HG03575 (cell line): Measurements from ENCODE around the gene ST14.
A peak's percentile ranks its signal among the peaks of the same experiment; 100 is the strongest.
"Not testable (repeated sequence)": the region's sequence is repeated elsewhere in the genome, so short reads cannot be mapped to it uniquely, and the experiment has no call there.

Source experiments
- ATAC-seq: cut with Tn5 transposase; IDR thresholded peaks from one replicate; pipeline ENCODE4 v1.9.1; 2021; ENCODE audit not compliant: unreplicated experiment, insufficient number of reproducible peaks, low FRiP score; ENCODE audit errors: extremely low read depth

The ST14 gene

DNA sequence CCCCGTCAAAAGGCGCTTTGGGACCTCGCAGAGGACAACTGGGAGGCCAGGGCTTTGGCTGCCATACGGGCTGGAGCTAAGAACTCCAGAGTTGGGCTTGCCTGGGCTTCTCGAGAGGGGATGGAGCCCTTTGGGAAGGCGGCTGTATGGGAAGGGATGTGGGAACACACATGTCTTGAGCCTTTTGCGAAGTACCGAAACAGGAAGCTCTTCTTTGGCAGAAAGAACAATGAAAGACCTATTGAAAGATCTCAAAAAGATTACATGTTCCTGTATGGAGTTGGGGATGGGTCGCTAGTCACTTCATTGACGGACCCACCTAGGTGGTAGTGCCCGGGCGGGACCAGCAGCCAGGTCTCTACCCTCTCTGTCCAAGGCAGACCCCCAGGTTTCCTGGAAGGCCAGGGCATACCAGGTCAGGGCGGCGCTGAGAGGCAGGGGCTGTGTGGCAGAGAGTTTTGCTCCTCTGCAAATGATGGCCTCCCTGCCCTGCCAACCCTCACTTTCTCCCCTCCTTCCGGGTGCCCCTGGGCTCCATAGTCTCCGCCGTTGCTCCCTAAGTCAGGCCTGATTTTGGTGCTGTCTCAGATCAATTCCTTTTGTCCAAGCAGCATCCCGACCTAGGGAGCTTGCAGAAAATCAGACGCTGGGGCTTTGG is 1.0 kb downstream of the ST14 start:
- no peak for ATAC-seq

DNA sequence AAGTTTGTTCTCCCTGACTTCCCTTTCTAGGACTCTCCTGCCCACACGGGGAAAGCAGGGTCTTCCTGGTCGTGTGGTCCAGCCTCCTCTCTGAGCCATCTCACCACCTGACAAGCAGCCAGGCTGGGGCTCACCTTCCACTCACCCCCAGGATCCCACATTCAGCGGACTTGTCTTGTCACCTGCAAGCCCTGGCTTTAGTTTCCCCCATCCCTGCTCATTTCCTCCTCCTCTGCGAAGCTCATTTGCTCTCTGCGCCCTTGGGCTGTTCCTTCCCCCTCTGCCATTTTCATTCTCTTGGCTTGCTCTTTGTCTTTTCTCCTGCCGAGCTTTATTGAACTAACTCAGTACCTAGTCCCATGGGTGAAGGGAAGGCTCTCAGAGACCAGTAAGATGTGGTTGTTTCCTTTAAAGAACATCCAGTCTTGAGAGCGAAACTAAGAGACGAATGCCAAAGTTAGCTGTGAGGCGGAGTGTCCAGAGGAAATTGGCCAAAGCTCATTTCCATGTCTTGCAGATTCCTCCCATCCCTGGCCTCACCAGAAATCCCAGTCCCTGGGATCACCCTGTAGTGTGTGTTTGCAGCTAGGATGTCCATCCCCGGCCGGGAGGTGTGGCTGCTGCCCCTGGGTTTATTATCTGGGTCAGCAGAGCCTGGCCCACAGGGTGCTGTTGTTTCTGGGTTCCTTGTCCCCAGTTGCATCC is 2.0 kb downstream of the ST14 start:
- no peak for ATAC-seq

- ATAC-seq, result no peak
These were observed 3.2 kb downstream of the ST14 start for GRCh38 chr11:130162733-130163132.

DNA sequence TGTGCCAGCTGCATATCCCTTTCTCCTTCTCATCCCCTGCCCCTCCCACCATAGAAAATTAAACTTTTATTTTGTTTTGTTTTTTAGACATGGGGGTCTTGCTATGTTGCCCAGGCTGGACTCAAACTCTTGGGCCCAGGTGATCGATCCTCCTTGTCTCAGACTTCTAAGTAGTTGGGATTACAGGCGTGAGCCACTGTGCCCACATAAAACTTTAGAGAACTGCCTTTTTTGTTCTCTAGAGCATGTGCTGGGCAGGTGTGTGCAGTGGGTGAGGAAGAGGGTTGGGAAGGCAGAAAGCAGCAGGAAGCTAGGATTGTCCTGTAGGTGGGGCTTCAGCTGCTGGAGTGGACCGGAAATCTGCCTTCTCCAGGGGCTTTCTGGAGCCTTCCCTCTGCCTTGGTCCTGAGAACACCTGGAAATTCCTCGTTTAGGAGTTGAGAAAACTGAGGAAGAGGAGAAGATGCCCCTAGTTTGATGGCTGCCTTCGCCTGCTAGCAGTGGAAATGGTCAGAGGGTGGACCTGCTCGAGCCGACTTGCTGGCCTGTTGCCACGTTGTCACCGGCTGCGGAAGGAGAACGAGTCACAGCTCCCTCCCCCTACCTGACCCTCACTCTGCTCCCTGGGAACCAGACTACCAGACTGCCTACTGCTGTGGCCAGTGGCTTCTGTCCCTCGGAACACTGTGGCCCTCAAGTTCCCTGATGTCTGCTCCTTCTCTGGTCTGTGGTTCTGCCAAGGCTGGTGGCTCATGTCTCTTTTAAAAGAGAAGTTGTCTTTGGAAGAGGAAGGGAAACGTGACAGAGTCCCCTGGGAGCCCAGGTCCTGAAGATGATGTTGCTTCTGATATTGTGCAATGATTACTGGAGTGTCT is 4.0 kb downstream of the ST14 start:
- no peak for ATAC-seq

- no peak for ATAC-seq
These were observed 4.6 kb downstream of the ST14 start for GRCh38 chr11:130164221-130164570.

DNA sequence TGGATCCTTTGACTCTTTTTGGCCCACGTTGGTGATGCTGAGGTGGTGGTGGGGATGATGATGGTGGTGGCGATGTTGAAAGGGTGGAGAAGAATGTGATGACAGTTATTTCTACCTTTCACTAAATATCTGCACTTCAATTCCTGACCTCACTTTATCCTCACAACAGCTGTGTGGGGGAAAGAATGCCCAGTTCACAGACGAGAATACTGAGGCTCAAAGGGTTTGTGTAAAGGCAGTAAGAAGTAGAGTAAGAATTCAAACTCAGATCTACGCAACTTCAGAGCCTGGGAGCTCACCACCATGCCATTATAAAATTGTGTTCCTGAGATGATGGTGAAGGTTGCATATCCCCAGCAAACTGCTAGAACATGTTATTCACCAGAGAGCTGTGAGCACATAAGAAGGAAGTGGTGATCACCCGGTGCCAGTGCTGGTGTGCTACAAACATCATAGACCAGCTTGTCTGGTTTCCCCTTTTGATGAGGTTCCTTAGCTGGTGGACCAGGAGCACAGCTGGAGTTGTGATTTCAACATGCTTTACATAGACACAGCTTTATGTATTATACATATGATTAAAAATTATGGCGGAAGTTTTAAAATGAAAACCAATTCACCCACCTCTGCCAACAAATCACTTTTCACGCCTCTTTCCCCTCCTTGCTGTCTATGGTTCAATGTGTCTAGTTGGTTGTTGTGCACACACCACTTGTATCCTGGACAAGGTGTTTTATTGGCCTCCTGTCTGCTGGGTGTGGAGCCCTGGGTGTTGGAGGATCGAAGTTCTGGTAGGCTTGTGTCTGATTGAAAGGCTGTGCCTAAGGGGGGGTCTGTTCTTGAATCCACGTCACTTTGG is 6.2 kb downstream of the ST14 start:
- ATAC-seq, result no peak

DNA sequence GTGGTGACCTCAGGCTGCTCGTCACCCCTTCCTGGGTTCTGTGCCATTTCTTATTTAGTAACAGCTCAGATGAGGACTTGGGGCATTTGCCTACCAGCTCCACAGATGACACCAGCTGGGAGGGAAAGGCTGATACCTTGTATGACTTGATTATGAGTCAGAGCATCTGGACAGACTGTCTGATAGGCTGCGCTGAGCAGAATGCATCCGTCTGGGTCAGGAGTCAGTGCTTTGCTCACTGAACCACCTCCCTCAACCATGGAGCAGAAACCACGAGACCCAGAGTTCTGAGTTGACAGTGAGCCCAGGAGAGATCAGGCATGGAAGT is 6.8 kb downstream of the ST14 start:
- ATAC-seq, result peak; percentile 51

DNA sequence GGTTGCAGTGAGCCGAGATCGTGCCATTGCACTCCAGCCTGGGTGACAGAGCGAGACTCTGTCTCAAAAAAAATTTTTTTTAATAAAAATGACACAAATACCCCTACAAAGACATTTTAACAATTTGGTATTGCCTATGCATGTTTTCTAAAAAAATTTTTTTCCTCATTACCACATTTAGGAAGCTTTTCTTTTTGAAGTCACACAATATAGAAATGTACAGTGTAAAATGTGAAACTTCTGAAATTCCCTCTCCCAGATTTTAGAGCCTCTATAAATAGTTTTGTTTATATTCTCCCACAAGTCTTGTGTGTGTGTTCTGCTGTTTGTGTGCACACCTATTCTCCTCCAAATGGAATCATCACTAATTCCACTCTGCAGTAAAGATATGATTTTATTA is 7.6 kb downstream of the ST14 start:
- no peak for ATAC-seq

- no peak for ATAC-seq
These were observed 8.5 kb downstream of the ST14 start for GRCh38 chr11:130168105-130168504.

- no peak for ATAC-seq
These were observed 10.8 kb downstream of the ST14 start for GRCh38 chr11:130170345-130170744.

GRCh38 chr11:130171534-130171933 is 12.0 kb downstream of the ST14 start:
- no peak for ATAC-seq

GRCh38 chr11:130172001-130172400 is 12.4 kb downstream of the ST14 start:
- not testable (repeated sequence) for ATAC-seq

DNA sequence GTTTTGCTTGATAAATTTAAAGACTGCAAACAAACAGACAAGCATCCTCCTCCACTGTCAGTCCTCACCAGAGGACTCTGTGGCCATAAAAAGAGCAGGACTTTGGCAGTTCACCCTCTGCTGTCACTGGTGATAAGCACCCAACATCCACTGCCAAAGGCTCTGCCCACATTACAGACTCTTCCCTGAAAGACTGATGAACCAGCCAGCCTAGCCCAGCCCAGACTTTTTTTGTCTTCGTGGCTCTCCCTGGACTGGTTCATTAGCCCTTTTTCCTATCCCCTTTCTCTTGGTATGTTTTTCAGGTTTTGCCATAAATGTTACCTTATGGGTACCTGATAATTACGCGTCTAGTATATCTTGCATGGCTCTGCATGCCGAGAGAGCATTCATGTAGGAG is 15.1 kb downstream of the ST14 start:
- no peak for ATAC-seq

GRCh38 chr11:130175898-130176297 is 16.3 kb downstream of the ST14 start:
- ATAC-seq, result no peak

GRCh38 chr11:130177782-130178181 is 18.2 kb downstream of the ST14 start:
- no peak for ATAC-seq

DNA sequence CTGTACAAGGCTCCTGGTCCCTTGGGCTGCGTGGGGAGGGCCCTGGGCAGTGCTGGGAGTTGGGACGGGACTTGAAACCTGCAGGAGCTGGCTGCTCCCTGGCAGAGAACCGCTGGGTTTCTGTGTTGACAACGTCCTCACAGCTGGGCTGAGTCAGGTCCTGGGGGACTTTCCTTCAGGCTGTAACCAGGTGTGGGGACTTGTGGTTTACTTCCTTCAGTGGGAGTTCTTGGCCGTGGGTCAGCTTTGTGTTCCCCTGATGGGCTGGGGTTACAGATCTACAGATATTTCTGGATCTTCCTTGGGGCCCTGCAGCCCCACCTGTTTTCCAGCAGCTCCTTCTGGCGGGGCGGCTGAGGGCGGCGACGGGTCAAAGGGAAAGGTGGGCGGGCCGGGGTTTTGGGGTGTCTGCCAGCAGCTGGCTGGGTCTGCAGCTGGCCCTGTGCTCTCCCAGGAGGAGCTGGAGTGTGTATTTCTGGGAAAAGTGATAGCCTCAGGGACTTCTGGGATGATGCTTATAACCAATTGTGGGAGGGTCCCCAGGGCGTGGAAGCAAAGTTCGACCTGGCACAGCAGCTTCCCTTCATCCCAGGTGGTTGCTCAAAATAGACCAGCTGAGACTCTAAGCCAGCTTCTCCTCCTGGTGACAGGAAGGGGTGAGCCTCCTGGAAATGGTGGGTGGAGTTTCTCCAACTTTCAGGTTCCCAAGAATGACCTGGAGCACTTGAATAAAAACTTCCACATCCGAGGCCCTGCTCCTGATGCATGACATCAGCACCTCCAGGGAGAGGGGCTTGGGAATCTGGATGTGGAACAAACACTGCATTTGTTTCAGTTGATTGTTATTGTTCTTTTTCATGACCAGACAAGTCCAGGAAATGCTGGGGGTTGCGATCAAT is 19.1 kb downstream of the ST14 start:
- no peak for ATAC-seq

GRCh38 chr11:130179396-130180306 is 20.1 kb downstream of the ST14 start:
- ATAC-seq, result no peak
